Stimulated activated naive CD8-positive, alpha-beta T cell treated with anti-CD3 and anti-CD28 coated beads, Interleukin-15, amount 100 ng/mL, for 72 hours (primary cell): ENCODE results near the gene ARL17B.
"Not testable (repeated sequence)": the region's sequence is repeated elsewhere in the genome, so short reads cannot be mapped to it uniquely, and the experiment has no call there.

ENCODE experiments used
- ATAC-seq: fragments of 150-1000 bp; cut with Tn5 transposase; 2 replicates; pipeline ENCODE4 v1.10.0; 2021; ENCODE audit warnings: mild to moderate bottlenecking, moderate library complexity
- DNase-seq, 2 donors: peaks; one replicate each; pipeline ENCODE4 v3.0.0; 2021 to 2022
- H3K27ac Mint-ChIP-seq, 2 donors: one replicate each; pipeline ENCODE4 v1.8.0; 2022; ENCODE audit warnings: mild to moderate bottlenecking in 2 of 2, mixed read lengths in 2 of 2, moderate library complexity in 2 of 2
- H3K27me3 Mint-ChIP-seq: one replicate; pipeline ENCODE4 v1.8.0; 2022; ENCODE audit warnings: mixed read lengths
- H3K4me1 Mint-ChIP-seq: one replicate; pipeline ENCODE4 v1.8.0; 2022; ENCODE audit warnings: mild to moderate bottlenecking, mixed read lengths
- H3K4me3 Mint-ChIP-seq, 2 donors: one replicate each; pipeline ENCODE4 v1.8.0; 2022; ENCODE audit warnings: mild to moderate bottlenecking in 2 of 2, mixed read lengths in 2 of 2, moderate library complexity in 1 of 2
- H3K9me3 Mint-ChIP-seq, 2 donors: one replicate each; pipeline ENCODE4 v1.8.0; 2022; ENCODE audit warnings: mixed read lengths in 2 of 2

ARL17B gene

GRCh38 chr17:46270032-46270431, 91.5 kb downstream of the ARL17B start:
- H3K27ac Mint-ChIP-seq: no peak overlapping the region
- H3K4me3 Mint-ChIP-seq: no peak overlapping the region
- ATAC-seq (no peak), DNase-seq (no peak)
- peaks cover 32% of the 10 kb centered on the region for H3K27me3 Mint-ChIP-seq
- H3K4me1 Mint-ChIP-seq: peaks cover 28% of the 10 kb centered on the region
- no peaks in the 10 kb centered on the region for H3K9me3 Mint-ChIP-seq

GRCh38 chr17:46266656-46267544, 94.7 kb downstream of the ARL17B start:
- Mint-ChIP-seq H3K27ac (peak overlapping the region; percentile 93 to 94), H3K4me1 (peaks cover 41% of the 10 kb centered on the region), H3K27me3 (peaks cover 39% of the 10 kb centered on the region), H3K9me3 (no peaks in the 10 kb centered on the region), H3K4me3 (peak overlapping the region; percentile 84 to 86)
- peak; percentile 75 to 80 for DNase-seq
- peak; percentile 91 for ATAC-seq

- not testable (repeated sequence) for DNase-seq, ATAC-seq, H3K9me3 Mint-ChIP-seq
- H3K27ac Mint-ChIP-seq: peak overlapping the region; percentile 87 to 93
- H3K4me1 Mint-ChIP-seq: peaks cover 41% of the 10 kb centered on the region
- peak overlapping the region; percentile 84 to 86 for H3K4me3 Mint-ChIP-seq
- peaks cover 39% of the 10 kb centered on the region for H3K27me3 Mint-ChIP-seq
These were observed 95.4 kb downstream of the ARL17B start for GRCh38 chr17:46266063-46266655.

GRCh38 chr17:46264456-46265198, 96.9 kb downstream of the ARL17B start:
- H3K9me3 Mint-ChIP-seq: no peaks in the 10 kb centered on the region
- DNase-seq (no peak), ATAC-seq (peak; percentile 41)
- peak overlapping the region; percentile 53 to 84 for H3K4me3 Mint-ChIP-seq
- H3K4me1 Mint-ChIP-seq: peaks cover 47% of the 10 kb centered on the region
- peak overlapping the region in 1 of 2 donors; percentile 59 for H3K27ac Mint-ChIP-seq
- peaks cover 47% of the 10 kb centered on the region for H3K27me3 Mint-ChIP-seq

- no peaks in the 10 kb centered on the region for H3K9me3 Mint-ChIP-seq
- no peak for DNase-seq
- H3K4me1 Mint-ChIP-seq: peaks cover 37% of the 10 kb centered on the region
- no peak overlapping the region for H3K4me3 Mint-ChIP-seq
- ATAC-seq: no peak
- H3K27ac Mint-ChIP-seq: peak overlapping the region in 1 of 2 donors; percentile 88
- H3K27me3 Mint-ChIP-seq: peaks cover 32% of the 10 kb centered on the region
These were observed 99.3 kb downstream of the ARL17B start for GRCh38 chr17:46262271-46262670.

- DNase-seq (peak in 1 of 2 donors; percentile 34), ATAC-seq (peak; percentile 65)
- H3K27me3 Mint-ChIP-seq: peaks cover 15% of the 10 kb centered on the region
- H3K4me1 Mint-ChIP-seq: peaks cover 19% of the 10 kb centered on the region
- peak overlapping the region in 1 of 2 donors; percentile 94 for H3K27ac Mint-ChIP-seq
- H3K9me3 Mint-ChIP-seq: not testable (repeated sequence)
- peak overlapping the region; percentile 80 to 90 for H3K4me3 Mint-ChIP-seq
These were observed 101.5 kb downstream of the ARL17B start for GRCh38 chr17:46259845-46260661.

GRCh38 chr17:46256369-46256768, 105.2 kb downstream of the ARL17B start:
- H3K27ac Mint-ChIP-seq, H3K9me3 Mint-ChIP-seq, DNase-seq, ATAC-seq, H3K4me3 Mint-ChIP-seq, H3K4me1 Mint-ChIP-seq, H3K27me3 Mint-ChIP-seq: not testable (repeated sequence)

- not testable (repeated sequence) for DNase-seq, ATAC-seq, H3K27ac Mint-ChIP-seq, H3K27me3 Mint-ChIP-seq, H3K4me3 Mint-ChIP-seq, H3K9me3 Mint-ChIP-seq, H3K4me1 Mint-ChIP-seq
These were observed 107.4 kb downstream of the ARL17B start for GRCh38 chr17:46254215-46254614.

- H3K27me3 Mint-ChIP-seq, H3K4me1 Mint-ChIP-seq, H3K4me3 Mint-ChIP-seq, H3K27ac Mint-ChIP-seq, H3K9me3 Mint-ChIP-seq: not testable (repeated sequence)
- ATAC-seq: peak; percentile 98
- peak; percentile 83 to 85 for DNase-seq
These were observed 107.8 kb downstream of the ARL17B start for GRCh38 chr17:46253722-46254121.

- H3K4me1 Mint-ChIP-seq, H3K4me3 Mint-ChIP-seq, ATAC-seq, H3K27ac Mint-ChIP-seq, H3K9me3 Mint-ChIP-seq, DNase-seq, H3K27me3 Mint-ChIP-seq: not testable (repeated sequence)
These were observed 108.8 kb downstream of the ARL17B start for GRCh38 chr17:46252804-46253203.

GRCh38 chr17:46249153-46249552, 112.4 kb downstream of the ARL17B start:
- not testable (repeated sequence) for H3K4me1 Mint-ChIP-seq, H3K27me3 Mint-ChIP-seq, H3K4me3 Mint-ChIP-seq, ATAC-seq, DNase-seq, H3K9me3 Mint-ChIP-seq, H3K27ac Mint-ChIP-seq

GRCh38 chr17:46244949-46245768, 116.4 kb downstream of the ARL17B start:
- not testable (repeated sequence) for DNase-seq, H3K9me3 Mint-ChIP-seq, H3K27me3 Mint-ChIP-seq, H3K4me1 Mint-ChIP-seq, H3K4me3 Mint-ChIP-seq
- peak overlapping the region; percentile 86 to 92 for H3K27ac Mint-ChIP-seq
- peak; percentile 72 for ATAC-seq

GRCh38 chr17:46244339-46244913, 117.1 kb downstream of the ARL17B start:
- not testable (repeated sequence) for ATAC-seq, H3K27ac Mint-ChIP-seq, H3K27me3 Mint-ChIP-seq, H3K4me3 Mint-ChIP-seq, H3K4me1 Mint-ChIP-seq, H3K9me3 Mint-ChIP-seq, DNase-seq

GRCh38 chr17:46243928-46244327, 117.6 kb downstream of the ARL17B start:
- not testable (repeated sequence) for H3K27ac Mint-ChIP-seq, DNase-seq, H3K4me1 Mint-ChIP-seq, H3K27me3 Mint-ChIP-seq, H3K9me3 Mint-ChIP-seq, H3K4me3 Mint-ChIP-seq, ATAC-seq
